ENCODE measurements around the gene ARID1B. TPM values are rescaled to one million over a fixed set of nuclear protein-coding genes. Genes with fewer than 3 reads are reported as not detected.

Gene ARID1B
- total and polyA plus RNA-seq, 9 of the 15 experiments (the other 6 are each of a cell fraction or from before 2014, with no cell fraction given) = 12.5 to 50.5 (median 25.8) TPM

- no peak for TF ChIP-seq ZNF318 (IDR thresholded peaks at IDR 0.05; ENCODE audit: borderline replicate concordance in 1 of 2, low read depth in 1 of 2)
- TF ChIP-seq PHF8 (IDR thresholded peaks at IDR 0.05; ENCODE audit: borderline replicate concordance, low read length) = peak; percentile 51; the same call in 1 of the 2 replicates
- no peak for TF ChIP-seq FOXJ3 (CRISPR knock-in tag; IDR thresholded peaks at IDR 0.05)
- no peak for TF ChIP-seq E4F1 (CRISPR knock-in tag; IDR thresholded peaks at IDR 0.05; ENCODE audit: borderline replicate concordance)
- peak; percentile 11; the same call in 1 of the 2 replicates for TF ChIP-seq TFAP4 (CRISPR knock-in tag; IDR thresholded peaks at IDR 0.05; ENCODE audit: borderline replicate concordance)
- no peak for TF ChIP-seq FOXK2 (conservative IDR thresholded peaks at IDR 0.05 in 1 of 2, IDR thresholded peaks at IDR 0.05 in 1 of 2; ENCODE audit: low read depth in 2 of 2)
- TF ChIP-seq MEF2A (IDR thresholded peaks at IDR 0.05; ENCODE audit: control insufficient read depth, low read depth, low read length) = no peak
- TF ChIP-seq RBM25 (IDR thresholded peaks at IDR 0.05; ENCODE audit: low read depth, low read length, severe bottlenecking) = peak; percentile 61
- no peak for TF ChIP-seq MCM5 (IDR thresholded peaks at IDR 0.05; ENCODE audit: low read depth)
- peak; percentile 28; the same call in 1 of the 2 replicates for TF ChIP-seq THAP12 (CRISPR knock-in tag; IDR thresholded peaks at IDR 0.05)
- peak; percentile 97 for TF ChIP-seq CGGBP1 (CRISPR knock-in tag; IDR thresholded peaks at IDR 0.05)
These were observed 1.5 kb downstream of the ARID1B start (continued) for GRCh38 chr6:156778454-156779205.
